GM18870 (cell line): ENCODE data around the gene DOC2A.
"Not testable (repeated sequence)": the region's sequence is repeated elsewhere in the genome, so short reads cannot be mapped to it uniquely, and the experiment has no call there.

Source experiments
- ATAC-seq: cut with Tn5 transposase; IDR thresholded peaks from one replicate; pipeline ENCODE4 v1.9.1; 2021; ENCODE audit warnings: moderate library complexity; ENCODE audit not compliant: unreplicated experiment

DOC2A gene

DNA sequence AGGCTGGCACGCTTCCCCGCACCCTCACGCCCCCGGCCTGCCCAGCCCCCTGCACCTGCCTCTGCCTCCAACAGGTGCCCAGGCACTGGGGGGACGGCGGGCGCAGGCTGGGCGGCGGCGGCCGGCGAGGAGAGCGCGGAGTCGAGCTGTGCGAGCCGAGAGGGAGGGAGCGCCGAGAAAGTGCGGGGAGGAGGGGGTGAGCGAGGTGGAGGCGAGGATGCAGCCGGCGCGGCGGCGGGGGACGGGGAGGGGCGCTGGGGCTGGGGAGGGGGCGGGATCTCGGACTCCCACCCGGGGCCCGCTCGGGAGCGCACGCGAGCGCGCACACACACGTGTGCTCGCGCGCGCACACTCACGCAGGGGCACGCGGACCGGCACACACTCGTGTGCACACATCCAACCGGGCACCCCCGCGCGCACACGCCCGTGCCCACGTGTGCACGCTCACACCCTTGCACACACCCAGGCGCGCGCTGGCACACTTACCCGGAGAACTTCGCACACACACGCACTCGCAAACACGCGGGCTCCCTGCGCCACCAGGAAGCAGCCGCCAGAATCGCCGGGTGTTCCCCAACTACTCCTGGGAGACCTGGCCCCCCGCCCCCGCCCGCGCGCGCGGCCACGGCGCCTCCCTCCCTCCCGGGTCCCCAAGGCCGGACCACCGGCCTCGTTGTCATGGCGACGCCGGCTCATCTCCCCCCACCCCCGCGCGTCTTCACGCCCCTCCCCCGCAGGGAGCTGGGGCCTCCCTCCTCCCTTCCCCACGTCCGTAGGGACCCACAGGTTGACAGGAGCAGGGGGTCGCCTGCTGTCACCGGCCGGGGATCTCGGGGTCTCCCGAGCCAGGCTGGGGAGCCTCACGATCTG lies at the start of gene DOC2A:
DOC2A (minus strand) TSS at position 184 of the 870 bp plus-strand sequence. CDS start 805 bp downstream, outside the sequence.
- no peak for ATAC-seq

DNA sequence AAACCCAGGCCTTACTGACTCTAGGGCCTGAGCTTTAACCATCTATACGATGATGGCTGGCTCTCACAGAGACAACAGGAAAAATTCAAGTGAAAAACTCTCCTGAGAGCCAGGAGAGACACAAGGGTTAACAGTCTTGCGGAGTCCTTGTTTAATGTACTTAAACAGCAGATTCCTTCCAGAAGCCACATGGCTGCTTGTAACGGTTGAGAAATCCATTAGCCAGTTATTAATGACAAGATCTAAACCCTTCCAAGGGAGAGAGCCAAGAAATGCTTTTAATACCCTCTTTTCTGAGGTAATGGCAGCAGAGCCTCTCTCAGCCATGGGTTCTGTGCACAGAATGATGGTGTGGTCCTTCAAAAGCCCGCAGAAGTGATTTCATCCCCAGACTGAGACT lies 49.5 kb upstream of the DOC2A start:
- ATAC-seq = no peak

DNA sequence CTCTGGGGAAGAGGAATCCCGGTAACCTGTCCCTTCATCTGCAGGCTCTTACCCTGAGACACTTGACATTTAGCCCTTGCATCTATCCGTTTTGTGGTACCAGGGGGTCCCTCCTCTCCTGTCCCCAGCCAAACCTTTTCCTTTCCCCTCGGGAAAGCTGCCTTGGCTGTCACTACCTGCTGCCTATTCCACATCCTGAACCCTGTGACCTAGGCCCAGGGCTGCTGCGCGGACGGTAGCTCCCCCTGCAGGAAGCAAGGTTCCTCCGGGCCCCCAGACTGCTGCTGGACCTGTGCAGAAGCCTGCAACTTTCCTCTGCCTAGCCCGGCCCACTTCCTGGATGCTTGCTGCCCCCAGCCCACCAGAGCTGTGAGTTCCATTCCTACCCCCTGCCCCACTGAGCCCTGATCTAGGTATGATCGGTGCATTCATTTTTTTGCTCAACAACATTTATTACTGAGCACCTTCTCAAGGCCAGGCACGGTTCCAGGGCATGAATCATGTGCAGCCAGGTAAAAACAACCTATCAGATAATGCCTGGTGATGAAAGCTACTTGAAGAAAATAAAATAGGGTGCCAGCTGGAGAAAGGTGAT lies 44.2 kb upstream of the DOC2A start:
- ATAC-seq = no peak

DNA sequence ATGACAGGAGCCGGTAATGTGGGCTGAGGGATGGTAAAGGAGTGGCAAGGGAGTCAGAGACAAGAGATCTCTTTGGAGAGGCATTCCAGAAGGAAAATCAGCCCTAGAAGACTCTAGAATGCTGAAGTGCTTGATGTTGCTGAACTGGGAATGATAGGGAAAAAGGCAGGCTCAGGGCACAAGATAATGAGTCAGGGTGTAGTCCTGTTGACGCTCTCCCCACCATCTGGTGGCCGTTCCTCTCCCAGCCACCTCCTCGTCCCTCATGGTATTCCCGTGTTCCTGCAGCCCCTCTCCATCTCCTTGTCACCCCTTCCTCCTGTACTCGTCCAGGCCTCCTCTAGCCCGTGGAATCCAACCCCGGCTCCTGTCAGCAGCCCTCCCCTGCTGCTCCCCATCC lies 43.6 kb upstream of the DOC2A start:
- ATAC-seq = no peak

DNA sequence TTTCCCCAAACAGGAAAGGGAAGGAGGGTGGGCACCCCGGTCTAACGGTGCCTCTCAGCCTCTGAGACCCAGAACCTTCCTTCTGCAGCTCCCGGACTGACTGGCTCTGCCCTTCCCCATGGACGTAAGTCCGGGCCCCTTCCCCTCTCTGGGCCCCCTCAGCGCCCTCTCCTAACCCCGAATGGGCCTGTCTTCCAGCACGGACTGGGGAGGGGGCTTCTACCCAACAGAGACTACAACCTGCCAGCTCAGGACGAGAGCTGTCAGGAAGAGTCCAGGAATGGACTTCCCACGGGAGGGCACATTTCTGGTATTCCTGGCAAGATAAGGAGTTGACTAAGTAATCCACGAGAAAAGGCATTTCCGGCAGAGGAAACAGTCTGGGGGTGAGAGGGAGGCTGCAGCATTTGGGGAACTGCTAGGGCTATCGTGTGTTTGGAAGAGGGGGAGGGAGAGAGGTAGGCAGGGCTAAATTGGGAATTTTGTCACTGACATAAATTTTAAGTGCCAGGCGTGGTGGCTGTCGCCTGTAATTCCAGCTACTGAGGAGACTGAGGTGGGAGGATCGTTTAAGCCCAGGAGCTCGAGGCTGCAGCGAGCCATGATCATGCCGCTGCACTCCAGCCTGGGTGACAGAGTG lies 42.7 kb upstream of the DOC2A start:
- no peak for ATAC-seq

DNA sequence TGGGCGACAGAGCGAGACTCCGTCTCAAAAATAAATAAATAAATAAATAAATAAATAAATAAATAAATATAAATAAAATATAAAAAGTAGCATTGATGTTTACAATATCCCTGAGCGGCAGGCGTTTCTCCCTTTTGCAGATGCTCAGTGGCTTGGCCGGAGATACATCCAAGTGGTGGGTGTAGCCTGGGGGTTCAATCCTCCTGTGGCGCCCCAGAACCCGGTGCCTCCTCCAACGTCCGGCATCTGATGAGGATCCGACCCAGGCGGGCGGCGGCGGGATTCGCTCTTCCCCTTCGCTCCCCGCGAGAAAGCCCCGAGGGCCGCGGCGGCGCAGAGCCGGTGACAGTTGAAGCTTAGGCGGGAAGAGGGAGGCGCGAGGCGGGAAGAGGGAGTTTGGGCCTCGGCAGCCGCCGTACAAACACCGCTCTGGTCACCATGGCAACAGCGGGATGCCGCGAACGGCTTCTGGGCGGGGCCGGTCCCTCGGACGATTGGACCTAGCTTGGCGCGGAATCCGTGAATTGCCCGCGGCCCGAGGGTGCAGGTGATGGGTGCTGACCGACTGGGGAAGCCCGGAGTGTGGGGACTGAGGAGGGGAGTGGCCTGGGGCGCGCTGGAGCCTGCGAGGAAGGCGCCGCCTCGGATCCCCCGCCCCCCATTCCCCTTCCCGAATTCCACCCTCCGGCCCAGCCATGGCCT lies 42.0 kb upstream of the DOC2A start:
- ATAC-seq = no peak

DNA sequence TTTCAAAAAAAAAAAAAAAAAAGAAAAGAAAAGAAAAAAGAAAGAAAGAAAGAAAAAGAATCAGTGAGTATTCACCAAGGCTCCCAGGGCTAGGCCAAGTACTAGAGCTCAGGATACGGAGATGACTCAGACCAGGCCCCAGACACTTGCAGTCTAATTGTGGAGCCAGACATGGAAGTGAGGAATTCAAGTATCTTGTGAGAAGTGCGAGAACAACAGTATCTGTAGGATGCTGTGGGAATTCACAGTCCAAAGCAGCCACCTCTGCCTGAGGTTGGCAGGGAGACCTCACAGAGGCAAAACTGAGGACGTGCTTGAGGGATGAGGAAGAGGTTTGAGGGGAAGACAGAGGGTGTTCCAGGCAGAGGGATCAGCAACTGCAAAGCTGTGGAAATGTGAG lies 40.7 kb upstream of the DOC2A start:
- no peak for ATAC-seq

DNA sequence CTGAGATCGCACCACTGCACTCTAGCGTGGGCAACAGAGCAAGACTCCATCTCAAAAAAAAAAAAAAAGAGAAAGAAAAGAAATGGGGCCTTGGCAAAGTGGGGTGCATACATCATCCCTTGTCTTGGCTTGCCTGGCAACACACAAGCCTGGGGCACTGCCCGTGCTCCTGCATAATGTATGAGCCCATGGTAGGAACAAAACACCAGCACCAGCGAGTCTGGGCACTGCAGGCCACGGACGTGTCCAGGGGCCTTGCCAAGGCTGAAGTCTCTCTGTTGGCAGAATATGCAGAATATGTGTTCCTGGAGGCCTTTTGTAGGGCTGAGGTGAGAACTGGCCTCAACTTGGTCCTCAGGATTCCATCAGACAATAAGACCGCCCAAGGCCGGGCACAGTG lies 39.0 kb upstream of the DOC2A start:
- no peak for ATAC-seq

DNA sequence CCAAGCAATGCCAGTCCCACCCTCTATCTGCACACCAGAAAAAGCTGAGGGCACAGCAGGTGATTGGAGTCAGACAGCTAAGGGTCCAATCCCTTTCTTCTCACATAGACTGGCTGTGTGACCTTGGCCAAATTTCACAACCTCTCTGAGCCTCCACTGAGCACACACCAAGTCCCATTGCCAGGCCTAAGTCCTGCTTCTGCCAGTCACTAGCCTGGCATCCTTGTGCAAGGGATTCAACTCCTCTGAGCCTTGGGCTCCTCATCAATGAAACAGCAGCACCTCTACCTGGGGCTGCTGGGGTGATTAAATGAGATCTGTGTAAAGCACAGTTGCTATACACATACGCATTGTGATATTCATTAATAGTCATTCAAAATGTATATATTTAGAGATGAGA lies 35.8 kb upstream of the DOC2A start:
- no peak for ATAC-seq

DNA sequence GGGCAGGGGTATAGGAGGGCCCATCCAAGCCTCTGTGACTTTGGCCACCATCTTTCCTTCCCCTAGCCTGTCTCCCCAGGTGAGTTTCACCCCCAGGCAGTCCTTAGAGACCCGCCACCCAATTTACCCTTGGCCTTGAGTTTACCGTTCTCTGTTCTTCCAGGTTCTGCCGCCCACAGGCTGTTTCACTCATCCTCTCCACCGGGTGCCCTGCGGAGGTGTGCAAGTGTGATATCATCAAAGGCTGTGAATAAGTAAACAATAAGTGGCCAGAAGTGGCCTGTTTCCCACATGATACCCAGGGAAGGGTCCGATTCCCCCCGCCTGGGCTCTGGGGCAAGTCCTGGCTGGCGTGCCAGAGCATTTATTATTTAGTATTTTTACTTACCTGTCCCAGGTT lies 35.4 kb upstream of the DOC2A start:
- no peak for ATAC-seq

DNA sequence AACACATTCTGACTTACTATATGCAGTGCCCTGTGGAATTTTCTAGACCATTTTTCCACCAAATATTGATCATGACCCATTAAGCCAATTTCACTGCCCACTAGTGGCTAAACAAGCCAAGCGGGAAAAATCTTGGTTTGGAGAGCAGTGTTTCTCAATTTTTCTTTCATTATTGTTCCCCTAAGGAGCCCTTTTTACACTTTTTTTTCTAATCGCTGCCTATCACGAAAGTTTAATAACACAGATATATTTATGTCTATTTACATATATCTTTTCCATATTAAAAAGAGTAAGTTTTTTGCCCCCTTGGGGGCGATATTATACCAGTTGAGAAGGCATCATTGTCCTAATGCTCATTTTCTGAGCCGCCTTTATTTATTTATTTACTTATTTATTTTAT lies 31.0 kb upstream of the DOC2A start:
- no peak for ATAC-seq

DNA sequence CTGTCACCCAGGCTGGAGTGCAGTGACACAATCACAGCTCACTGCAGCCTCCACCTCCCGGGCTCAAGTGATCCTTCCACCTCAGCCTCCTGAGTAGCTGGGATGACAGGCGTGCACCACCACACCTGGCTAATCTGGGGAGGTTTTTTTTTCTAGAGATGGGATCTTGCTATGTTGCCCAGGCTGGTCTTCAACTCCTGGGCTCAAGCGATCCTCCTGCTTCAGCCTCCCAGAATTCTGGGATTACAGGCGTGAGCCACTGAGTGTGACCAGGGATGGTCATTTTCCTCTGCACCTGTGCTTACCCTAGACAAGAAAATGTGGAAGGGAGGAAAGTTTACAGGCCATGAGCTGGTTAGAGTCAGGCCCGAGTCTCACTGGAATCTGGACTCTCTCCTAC lies 29.9 kb upstream of the DOC2A start:
- not testable (repeated sequence) for ATAC-seq

DNA sequence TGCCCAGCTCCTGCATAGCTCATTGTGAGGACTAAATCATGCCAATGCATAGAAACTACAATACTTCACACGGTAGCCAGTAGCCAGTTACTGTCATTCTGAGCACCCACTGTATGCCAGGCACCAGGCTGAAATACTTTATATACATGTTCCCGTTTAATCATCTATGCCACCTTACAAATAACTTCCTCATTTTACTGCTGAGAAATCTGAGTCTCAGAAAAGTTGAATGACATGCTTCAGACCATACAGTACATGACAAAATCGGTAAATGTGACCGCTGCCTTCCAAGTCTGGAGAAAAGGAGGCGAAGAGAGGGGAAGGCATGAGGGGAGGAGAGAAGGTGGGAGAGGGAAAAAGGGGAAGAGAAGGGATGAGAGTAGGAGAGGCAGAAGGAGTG lies 29.4 kb upstream of the DOC2A start:
- ATAC-seq = no peak

DNA sequence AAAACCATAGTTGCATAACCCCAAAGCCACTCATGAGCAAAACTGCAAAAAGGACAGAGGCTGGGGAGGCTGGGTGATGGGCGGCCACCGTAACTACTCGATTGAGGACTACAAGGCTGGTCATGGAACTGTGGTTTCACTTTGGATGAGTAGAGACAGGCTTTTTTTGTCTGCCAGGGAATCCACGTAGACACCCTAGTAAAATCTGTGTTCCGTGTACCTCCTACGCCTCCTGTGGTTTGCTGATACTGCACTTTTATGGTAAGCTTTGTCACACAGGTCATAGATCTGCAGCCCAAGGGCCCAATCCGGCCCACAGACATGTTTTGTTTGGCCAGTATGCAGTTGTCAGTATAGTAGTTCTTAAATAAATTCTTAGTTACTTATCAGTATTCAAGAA lies 22.4 kb upstream of the DOC2A start:
- ATAC-seq = no peak

DNA sequence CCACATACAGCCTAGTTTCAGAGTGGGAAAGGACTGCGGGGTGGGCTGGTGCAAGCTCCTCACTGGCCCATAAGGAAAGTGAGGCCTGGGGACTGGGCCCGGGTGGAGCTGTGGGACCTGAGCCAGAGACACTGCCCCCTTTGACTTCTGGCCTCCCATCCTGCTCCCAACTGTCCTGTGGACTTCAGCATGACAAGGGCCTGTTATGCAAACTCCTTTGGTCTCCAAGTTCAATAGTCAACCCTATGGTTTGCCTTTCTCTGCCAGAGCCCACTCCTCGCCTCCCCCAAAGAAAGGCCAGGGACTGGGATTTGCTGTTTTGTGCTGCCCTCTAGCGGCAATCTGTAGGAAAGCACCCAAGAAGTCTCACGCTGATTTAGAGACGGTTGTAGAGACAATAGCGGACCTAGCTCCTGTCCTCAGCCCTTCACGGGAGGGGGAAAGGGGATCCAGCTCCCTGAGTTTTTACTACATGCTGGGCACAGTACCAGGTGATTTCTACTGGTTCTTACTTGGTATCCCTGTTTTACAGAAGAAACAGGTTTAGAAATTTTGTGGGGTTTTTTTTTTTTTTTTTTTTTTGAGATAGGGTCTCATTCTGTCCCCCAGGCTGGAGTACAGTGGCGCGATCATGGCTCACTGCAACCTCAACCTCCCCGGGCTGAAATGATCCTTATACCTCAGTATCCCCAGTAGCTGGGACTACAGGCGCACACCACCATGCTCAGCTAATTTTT lies 21.4 kb upstream of the DOC2A start:
- ATAC-seq = no peak

DNA sequence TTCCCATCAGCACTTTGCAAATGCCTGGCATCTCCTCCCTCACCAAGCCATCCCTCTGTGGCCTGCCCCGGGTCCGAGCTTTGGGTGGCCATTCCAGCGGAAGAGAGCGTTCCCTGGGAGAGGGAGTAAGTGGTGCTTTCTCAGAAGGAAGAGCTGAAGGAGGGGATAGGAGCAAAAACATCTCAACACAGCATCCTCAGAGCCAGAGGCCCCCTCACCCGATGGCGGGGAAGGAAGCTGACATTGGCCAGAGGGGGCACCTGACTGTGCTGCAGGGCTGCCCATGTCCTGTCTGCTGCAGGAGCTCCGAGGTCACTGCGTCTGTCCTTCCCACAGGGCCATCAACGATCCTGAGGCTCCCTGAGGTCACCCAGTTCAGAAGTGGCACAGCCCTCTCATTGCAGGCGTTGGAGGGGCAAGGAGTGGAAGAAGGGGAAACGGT lies 20.7 kb upstream of the DOC2A start:
- ATAC-seq = no peak

DNA sequence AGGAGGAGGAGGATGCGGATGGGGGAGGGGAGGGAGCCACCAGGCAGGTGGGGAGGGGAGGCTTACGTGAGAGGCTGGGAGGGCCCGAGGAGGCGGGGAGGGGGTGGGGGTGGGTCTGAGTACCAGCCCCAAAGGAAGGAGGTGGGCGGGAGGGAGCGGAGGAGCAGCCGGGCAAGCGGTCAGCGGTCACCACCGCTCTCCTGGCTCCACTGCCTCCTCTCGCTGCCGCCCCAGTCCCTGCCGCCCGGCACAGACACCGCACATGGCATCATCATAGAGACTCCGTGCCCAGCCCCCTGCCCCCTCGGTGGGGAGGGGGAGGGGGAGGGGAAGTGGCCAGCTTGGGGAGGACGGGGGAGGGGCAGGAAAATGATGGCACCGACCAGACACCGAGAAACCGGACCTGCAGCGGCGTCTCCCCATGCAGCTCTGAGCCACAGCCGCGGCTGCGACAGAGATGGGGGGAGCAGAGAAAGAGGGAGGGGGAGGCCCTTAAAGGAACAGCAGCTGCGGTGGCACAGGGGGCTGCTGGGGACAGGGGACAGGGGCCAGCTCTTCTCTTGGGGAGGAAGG lies 20.1 kb upstream of the DOC2A start, which contains the start of gene TLCD3B:
TLCD3B (minus strand) TSS at position 431 of the 573 bp plus-strand sequence. CDS start 744 bp downstream, outside the sequence.
- ATAC-seq = no peak

DNA sequence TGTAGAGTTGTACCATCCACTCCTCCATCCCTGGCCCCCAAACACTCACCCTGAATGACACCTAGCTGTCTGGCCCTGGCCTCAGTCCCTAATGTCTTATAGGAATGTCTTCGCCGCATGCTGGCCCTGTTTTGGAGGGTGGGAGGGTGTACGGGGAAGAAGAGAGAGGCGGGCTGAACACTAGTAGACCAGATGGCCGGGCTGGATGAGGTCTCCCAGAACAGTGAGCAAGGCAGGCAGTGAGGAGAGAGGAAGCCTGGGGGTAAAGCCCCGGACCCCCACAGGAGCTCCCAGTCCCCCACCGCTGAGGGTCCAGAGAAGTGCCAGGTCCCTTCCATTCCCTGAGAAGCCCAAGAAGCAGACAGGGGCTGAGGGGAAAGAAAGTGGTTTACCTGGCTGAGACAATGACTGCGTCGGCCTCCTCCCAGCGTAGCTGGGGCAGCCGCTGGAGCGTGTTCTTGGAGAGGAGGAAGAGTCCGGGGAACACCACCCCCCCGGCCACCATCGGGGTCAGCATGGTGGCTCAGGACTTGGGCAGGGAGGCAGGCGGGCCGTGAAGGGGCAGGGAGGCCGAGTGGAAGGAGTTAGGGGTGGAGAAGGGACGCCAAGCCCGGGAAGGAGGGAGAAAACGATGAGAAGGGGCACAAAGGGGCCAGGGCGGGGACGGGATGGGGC lies 19.3 kb upstream of the DOC2A start:
- ATAC-seq = no peak

DNA sequence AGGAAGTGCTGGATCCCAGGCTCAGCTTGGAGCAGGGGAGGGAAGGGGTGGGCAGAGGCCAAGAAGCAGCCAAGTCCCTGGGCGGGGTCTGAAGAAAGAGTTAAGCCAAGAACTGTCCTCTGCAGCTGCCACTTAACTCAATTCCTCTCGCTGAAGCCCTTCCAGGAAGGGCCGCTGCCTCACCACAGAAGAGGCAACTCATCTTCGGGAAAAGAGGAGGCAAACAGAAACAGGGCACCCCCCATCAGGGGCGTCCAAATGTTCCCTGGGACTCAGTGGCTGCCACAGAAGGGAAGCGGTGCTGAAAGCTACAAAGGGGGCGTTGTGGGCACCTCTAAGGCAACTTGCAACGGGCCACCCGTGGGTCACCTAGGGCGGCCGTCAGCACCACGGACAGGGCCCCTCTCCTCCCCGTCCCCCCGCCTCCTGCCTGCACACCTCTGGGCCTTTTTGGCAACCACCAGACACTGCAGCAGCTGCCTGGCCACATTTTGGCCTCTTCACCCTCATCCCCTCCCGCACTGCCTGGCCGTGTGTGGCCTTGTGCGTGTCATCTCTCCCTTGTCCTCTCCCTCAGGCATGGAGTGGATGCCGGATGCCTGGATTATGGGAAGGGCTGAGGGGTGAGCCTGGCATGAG lies 17.7 kb upstream of the DOC2A start:
- no peak for ATAC-seq
